ENCODE results near the gene NOD1. TPM values are rescaled to one million over a fixed set of nuclear protein-coding genes. Genes with fewer than 3 reads are reported as not detected.
A peak's percentile ranks its signal among the peaks of the same experiment; 100 is the strongest.

NOD1 gene
- total RNA-seq, 1 donor from 2014 or later: 14.2 TPM

DNA sequence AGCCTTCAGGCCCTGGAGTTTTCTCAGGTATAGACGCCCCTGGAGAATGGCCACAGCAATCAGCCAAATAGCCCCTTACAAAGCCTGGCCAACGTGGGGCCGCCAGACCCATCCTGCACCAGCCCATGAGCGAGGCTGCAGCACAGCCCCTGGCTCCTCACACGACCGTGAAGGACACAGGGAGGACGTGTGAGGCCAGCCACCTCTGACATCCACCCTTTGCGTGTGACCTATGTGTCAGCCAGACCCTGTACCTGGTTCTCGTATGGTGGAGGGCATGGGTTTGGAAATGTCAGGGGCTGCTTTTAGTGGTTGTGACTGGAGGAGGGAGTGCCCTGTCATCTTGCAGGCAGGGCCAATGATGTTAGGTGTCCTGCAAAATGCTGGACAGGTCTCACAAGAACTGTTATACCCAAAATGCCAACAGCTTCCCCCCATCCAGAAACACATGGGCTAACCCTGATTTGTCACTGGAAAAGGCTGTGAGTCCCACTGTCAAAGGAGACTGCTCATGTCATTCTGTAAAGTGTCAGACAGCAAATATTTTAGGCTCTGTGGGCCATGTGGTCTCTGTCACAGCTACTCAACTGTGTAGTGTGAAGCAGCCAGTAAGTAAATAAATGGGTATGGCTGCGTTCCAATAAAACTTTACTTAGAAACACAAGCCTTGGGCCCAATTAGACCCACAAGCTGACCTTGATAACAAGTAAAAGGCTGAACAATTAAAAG is 30.0 kb downstream of the NOD1 start:
- DNase-seq: no peak

DNA sequence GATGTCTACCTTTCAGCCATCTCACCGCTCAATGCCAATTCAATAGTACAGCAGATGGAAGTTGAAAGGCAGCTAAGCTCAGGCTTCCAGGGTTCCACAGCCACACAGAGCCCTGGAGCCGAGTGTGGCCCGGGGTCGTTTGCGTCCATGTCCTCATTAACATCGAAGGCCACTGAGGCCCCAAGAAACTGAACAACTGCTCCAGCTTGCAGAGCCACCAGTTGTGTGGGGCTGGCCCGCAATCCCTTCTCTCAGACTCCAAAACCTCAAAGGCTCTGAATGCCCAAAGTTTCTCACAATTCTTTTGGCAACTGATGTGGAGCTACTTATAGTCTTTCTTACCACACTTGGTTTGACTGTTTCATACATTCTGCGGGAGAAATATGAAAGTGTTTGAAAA is 31.1 kb downstream of the NOD1 start:
- no peak for DNase-seq

- DNase-seq: no peak
These were observed 32.3 kb downstream of the NOD1 start for GRCh38 chr7:30446266-30446665.

GRCh38 chr7:30445770-30446169 is 32.8 kb downstream of the NOD1 start:
- DNase-seq: peak; percentile 27

GRCh38 chr7:30437823-30438574 is 40.6 kb downstream of the NOD1 start:
- DNase-seq: no peak

GRCh38 chr7:30436518-30436917 is 42.1 kb downstream of the NOD1 start:
- DNase-seq: no peak

- DNase-seq: no peak
These were observed 42.5 kb downstream of the NOD1 start for GRCh38 chr7:30436046-30436445.

- no peak for DNase-seq
These were observed 44.3 kb downstream of the NOD1 start for GRCh38 chr7:30434140-30434799.

DNA sequence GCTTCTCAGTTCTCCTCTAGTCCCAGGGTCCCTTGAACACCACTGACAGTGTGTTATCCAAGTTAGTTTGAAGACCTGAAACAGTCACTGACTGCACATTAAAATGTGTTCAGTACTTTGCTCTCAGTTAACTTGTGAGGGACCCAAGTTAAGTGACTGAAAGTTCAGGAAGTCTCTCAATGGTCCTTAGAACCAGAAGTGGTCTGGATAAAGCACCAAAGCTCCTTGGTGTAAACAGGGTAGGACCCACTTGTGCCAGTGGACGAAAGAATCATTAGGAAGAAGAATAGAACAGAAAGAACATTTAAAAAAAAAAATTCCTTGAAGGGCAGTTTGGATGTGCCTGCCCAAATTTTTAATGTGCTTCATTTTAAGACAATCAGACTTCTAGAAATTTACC is 45.1 kb downstream of the NOD1 start:
- no peak for DNase-seq

GRCh38 chr7:30433082-30433481 is 45.5 kb downstream of the NOD1 start:
- DNase-seq: peak; percentile 54

DNA sequence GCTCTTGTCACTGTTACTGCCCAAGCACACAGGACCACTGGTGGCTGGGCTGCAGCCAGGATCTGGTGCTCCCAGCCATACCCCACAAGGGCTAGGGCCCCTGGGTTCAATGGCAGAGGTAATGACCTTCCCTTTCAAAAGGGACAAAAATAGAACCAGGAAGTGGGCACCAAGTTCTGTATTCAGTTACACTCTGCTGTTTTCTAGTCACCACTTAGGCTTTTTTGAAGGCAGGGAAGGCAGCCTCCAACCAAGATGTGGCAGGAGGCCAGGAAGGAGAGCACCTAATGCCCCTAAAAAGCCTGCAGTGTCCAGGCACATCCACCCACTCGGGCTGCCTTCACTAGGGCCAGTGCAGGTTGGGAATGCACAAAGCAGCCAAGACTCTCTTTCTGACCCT is 47.8 kb downstream of the NOD1 start:
- DNase-seq: peak; percentile 26

GRCh38 chr7:30430276-30430675 is 48.3 kb downstream of the NOD1 start:
- DNase-seq: peak; percentile 55

GRCh38 chr7:30429156-30429530 is 49.4 kb downstream of the NOD1 start:
- no peak for DNase-seq

- DNase-seq: no peak
These were observed 50.1 kb downstream of the NOD1 start for GRCh38 chr7:30428246-30429155.

DNA sequence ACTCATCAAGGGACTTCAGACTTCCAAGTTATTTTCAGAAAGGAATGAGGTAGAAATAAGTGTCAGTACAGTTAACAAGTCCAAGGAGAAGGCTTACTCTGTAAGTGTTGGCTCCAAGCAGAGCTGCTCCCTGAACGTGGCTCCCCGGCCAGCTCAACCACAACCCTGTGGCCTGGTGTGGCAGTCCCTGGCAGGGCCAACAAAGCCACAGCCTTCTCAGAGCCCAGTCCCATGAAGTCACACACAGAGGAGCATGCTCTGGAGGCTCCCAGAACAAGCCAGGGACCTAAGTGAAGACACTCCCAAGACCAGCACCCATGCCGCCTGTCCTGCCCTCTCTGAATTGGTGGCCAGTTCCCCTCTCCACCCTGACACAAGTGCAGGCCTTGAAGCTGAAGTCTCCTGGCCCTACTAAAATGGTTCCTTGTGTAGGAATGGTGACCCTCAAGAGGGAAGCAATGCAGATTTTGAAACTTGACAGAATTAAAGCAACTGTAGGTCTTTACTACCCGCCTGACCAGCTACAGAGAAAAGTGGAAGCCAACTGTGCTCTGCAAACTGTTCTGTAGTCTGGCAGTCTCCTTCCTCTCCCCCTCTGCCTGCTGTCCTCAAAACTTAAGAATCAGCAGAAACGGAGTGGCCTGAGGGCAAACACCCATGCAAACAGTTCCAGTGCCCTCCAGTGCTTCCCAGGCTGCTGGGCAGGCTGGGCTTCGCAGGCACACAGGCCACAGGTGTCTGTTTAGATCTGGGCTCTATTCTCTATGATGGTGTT is 51.1 kb downstream of the NOD1 start:
- DNase-seq: no peak

- no peak for DNase-seq
These were observed 54.1 kb downstream of the NOD1 start for GRCh38 chr7:30424506-30424905.

DNA sequence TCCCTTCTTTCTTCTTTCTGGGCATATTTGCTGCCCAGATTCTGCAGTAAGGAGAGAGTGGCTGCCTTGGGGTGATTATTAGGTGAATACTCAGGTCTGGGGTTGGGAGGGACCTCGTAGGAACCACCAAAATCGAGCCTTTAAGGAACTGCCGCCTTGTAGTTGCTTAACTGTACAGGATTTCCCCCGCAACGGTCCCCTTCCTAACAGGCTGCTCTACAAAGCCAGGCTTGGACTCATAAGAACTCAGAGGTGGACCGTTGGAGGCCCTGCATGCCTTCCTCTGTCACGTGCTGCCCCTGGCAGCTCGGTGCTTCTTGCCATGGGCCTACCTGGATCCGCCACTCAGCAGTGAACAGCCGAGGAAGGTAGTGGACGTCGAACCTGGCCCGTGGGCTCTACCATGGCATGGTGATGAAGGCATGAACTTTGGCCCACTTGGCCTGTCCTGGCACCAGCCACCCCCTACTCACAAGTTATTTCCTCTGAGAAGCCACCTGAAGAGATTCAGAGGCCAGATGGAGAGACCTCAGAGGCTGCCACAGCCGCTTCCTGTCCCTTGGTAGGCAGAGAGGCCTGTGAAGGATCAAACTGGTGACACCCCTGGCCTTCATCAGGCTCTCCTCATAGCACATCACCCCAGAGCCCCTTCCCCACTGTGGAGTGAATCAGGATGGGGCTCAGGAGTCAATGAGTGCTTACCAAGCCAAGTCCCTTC is 54.6 kb downstream of the NOD1 start:
- no peak for DNase-seq

- DNase-seq: no peak
These were observed 55.7 kb downstream of the NOD1 start for GRCh38 chr7:30422922-30423321.

GRCh38 chr7:30421647-30422196 is 56.9 kb downstream of the NOD1 start:
- no peak for DNase-seq

DNA sequence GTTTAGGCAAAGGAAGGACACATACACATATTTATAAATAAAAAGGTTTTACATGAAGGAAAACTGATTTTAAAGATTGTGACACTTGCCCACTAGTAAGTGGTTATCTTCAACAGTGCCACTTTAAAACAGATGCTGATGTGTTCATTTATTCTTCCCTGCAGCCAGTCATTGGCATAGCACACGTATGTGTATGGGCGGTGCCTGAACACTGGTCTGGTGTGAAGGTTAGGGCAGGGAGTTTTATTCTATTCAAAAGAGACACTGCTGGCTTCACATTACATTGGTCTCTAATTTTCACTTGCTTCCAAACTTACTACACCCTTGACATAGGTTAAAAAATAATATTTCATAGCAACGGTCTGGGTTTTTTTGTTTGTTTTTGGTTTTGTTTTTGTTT is 57.9 kb downstream of the NOD1 start:
- no peak for DNase-seq

Data from tongue (tissue), 2 donors.